Fibroblast of lung (primary cell): ENCODE measurements around the gene PGPEP1. TPM values are rescaled to one million over a fixed set of nuclear protein-coding genes. Genes with fewer than 3 reads are reported as not detected.

ENCODE experiments used
- DNase-seq, 2 donors: peaks; one replicate each; pipeline versions ENCODE4 v3.0.0 to v3.0.0-alpha.2; 2010; ENCODE audit warnings: low read depth in 2 of 2
- H2AFZ ChIP-seq: 2 replicates; pipeline ENCODE4 v1.5.1; 2012; ENCODE audit warnings: low read length, control low read depth, inconsistent platforms
- H3K27ac ChIP-seq: 2 replicates; pipeline ENCODE4 v1.5.1; 2011; ENCODE audit warnings: low read length, control low read depth; ENCODE audit not compliant: insufficient read depth
- H3K27me3 ChIP-seq: 2 replicates; pipeline ENCODE4 v1.5.1; 2011; ENCODE audit warnings: mild to moderate bottlenecking, low read length; ENCODE audit not compliant: control insufficient read depth, insufficient read depth
- H3K36me3 ChIP-seq: 2 replicates; pipeline ENCODE4 v1.5.1; 2011; ENCODE audit warnings: low read length; ENCODE audit not compliant: control insufficient read depth, insufficient read depth
- H3K4me1 ChIP-seq: 2 replicates; pipeline ENCODE4 v1.5.1; 2011; ENCODE audit warnings: low read length; ENCODE audit not compliant: control insufficient read depth, insufficient read depth; ENCODE audit errors: extremely low read depth
- H3K4me2 ChIP-seq: 2 replicates; pipeline ENCODE4 v1.5.1; 2011; ENCODE audit warnings: low read length, control low read depth; ENCODE audit not compliant: insufficient read depth; ENCODE audit errors: extremely low read depth
- H3K4me3 ChIP-seq, 4 experiments: fragments of 200-600 bp in 1 of 4; sonication (generic) in 1 of 4; replicated peaks in 1 of 4; 2 replicates each; pipeline ENCODE4 v1.5.1; 2011 to 2016; ENCODE audit warnings: low read length in 4 of 4, low read depth in 3 of 4, mild to moderate bottlenecking in 3 of 4, control low read depth in 2 of 4, inconsistent platforms in 1 of 4, mixed read lengths in 1 of 4; ENCODE audit not compliant: insufficient read depth in 1 of 4; ENCODE audit errors: control extremely low read depth in 1 of 4
- H3K79me2 ChIP-seq: 2 replicates; pipeline ENCODE4 v1.5.1; 2012; ENCODE audit warnings: mild to moderate bottlenecking, low read length, inconsistent platforms; ENCODE audit not compliant: control insufficient read depth, insufficient read depth
- H3K9ac ChIP-seq: 2 replicates; pipeline ENCODE4 v1.5.1; 2011; ENCODE audit warnings: mild to moderate bottlenecking, low read length, control low read depth; ENCODE audit not compliant: insufficient read depth
- H3K9me3 ChIP-seq: 2 replicates; pipeline ENCODE4 v1.5.1; 2012; ENCODE audit warnings: low read depth, low read length; ENCODE audit not compliant: control insufficient read depth, insufficient read depth
- H4K20me1 ChIP-seq: 2 replicates; pipeline ENCODE4 v1.5.1; 2011; ENCODE audit warnings: low read length; ENCODE audit not compliant: control insufficient read depth, insufficient read depth; ENCODE audit errors: extremely low read depth
- EZH2 ChIP-seq: IDR thresholded peaks from 2 replicates; pipeline ENCODE4 v1.5.1; 2012; ENCODE audit warnings: low read length, control low read depth, mild to moderate bottlenecking; ENCODE audit errors: missing control alignments
- polyA plus RNA-seq, 2 donors: library from polyadenylated mRNA; depleted of rRNA in 1 of 2; stranded (reverse) in 1 of 2; unstranded in 1 of 2; fragments of >200 nt; gene quantifications; 2 replicates each; pipeline ENCODE4 v1.2.1, GENCODE V29; 2011 to 2012; ENCODE audit warnings: missing spikeins in 1 of 2
- total RNA-seq: library from RNA; depleted of rRNA; stranded (reverse); fragments of >200 nt; gene quantifications from 2 replicates; pipeline ENCODE4 v1.2.1, GENCODE V29; 2014
- TF ChIP-seq, protein P1 (sequence below), 2 donors: IDR thresholded peaks in 1 of 2; conservative IDR thresholded peaks in 1 of 2; 1 replicate in 1 of 2; 2 replicates in 1 of 2; pipeline ENCODE4 v1.5.1; 2011 to 2012; ENCODE audit warnings: low read length in 2 of 2, control low read depth in 1 of 2, inconsistent platforms in 1 of 2, low read depth in 1 of 2, mild to moderate bottlenecking in 1 of 2

The PGPEP1 gene
- total and polyA plus RNA-seq, 2 donors (not counting 1 experiment from before 2014, with no cell fraction given) = 17.0 to 78.8 TPM

DNA sequence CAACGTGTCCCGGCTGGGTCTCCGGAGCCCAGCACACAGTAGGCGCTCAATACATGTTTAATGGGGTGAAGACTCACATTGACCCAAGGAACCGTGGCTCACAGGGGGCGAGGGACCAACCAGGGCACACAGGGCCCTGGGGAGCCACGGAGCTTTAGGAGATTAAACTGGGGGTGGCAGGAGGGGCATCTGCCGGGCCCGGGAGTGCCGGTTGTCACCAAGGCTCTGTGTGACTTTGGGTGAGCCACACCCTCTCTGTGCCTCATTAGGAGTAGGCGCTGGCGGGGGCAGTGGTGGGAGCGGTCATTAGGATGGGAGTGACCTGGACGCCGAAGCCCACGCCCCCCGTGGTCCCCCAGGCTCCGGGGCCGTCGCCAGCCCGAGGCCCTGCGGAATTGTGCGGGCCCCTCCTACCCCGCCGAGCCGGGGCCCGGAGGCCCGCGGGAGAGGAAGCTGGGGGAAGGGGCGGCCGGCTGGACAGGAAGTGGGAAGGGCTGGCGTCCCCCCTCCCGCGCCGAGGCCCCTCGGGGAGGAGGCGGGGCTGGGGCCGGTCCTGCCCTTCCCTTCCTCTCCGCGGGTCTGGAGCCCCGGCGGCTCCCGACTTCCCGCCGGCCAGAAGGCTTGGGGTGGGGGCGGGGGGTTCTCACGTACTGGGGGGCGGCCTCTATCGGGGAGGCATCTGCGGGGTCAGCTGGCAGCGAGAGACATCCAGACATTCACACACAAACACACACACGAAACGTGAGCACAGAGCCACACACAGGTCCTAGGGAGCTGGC lies 77.0 kb downstream of the PGPEP1 start:
- H3K27ac ChIP-seq = peak overlapping the region; percentile 99
- H4K20me1 ChIP-seq = no peaks in the 10 kb centered on the region
- H2AFZ ChIP-seq = no peak overlapping the region
- H3K36me3 ChIP-seq = no peaks in the 10 kb centered on the region
- H3K9me3 ChIP-seq = no peaks in the 10 kb centered on the region
- TF ChIP-seq EZH2 = no peak
- TF ChIP-seq, protein P1, sequence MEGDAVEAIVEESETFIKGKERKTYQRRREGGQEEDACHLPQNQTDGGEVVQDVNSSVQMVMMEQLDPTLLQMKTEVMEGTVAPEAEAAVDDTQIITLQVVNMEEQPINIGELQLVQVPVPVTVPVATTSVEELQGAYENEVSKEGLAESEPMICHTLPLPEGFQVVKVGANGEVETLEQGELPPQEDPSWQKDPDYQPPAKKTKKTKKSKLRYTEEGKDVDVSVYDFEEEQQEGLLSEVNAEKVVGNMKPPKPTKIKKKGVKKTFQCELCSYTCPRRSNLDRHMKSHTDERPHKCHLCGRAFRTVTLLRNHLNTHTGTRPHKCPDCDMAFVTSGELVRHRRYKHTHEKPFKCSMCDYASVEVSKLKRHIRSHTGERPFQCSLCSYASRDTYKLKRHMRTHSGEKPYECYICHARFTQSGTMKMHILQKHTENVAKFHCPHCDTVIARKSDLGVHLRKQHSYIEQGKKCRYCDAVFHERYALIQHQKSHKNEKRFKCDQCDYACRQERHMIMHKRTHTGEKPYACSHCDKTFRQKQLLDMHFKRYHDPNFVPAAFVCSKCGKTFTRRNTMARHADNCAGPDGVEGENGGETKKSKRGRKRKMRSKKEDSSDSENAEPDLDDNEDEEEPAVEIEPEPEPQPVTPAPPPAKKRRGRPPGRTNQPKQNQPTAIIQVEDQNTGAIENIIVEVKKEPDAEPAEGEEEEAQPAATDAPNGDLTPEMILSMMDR (conservative IDR thresholded peaks at IDR 0.05 in 1 of 2, IDR thresholded peaks at IDR 0.05 in 1 of 2; ENCODE audit: low read depth in 1 of 2, low read length in 2 of 2) = no peak
- H3K79me2 ChIP-seq = peaks cover 27% of the 10 kb centered on the region
- peak overlapping the region; percentile 59 for H3K4me2 ChIP-seq
- peak overlapping the region; percentile 62 for H3K9ac ChIP-seq
- DNase-seq = peak; percentile 83
- H3K27me3 ChIP-seq = no peaks in the 10 kb centered on the region
- peak overlapping the region; percentile 16 to 51 (median 38) for H3K4me3 ChIP-seq
- H3K4me1 ChIP-seq = peaks cover 43% of the 10 kb centered on the region

- Histone ChIP-seq H3K27me3 (no peaks in the 10 kb centered on the region), H4K20me1 (no peaks in the 10 kb centered on the region), H3K9me3 (no peaks in the 10 kb centered on the region), H2AFZ (no peak overlapping the region), H3K4me1 (peaks cover 43% of the 10 kb centered on the region), H3K36me3 (peaks cover 1% of the 10 kb centered on the region), H3K79me2 (peaks cover 33% of the 10 kb centered on the region), H3K4me3 (peak overlapping the region in 2 of 4 experiments; percentile 12 to 51), H3K27ac (peak overlapping the region; percentile 99), H3K9ac (peak overlapping the region; percentile 38), H3K4me2 (peak overlapping the region; percentile 59)
- TF ChIP-seq EZH2 = no peak
- TF ChIP-seq, protein P1 (conservative IDR thresholded peaks at IDR 0.05 in 1 of 2, IDR thresholded peaks at IDR 0.05 in 1 of 2; ENCODE audit: low read depth in 1 of 2, low read length in 2 of 2) = no peak
- DNase-seq = no peak
These were observed 77.7 kb downstream of the PGPEP1 start for GRCh38 chr19:18418029-18418482.

DNA sequence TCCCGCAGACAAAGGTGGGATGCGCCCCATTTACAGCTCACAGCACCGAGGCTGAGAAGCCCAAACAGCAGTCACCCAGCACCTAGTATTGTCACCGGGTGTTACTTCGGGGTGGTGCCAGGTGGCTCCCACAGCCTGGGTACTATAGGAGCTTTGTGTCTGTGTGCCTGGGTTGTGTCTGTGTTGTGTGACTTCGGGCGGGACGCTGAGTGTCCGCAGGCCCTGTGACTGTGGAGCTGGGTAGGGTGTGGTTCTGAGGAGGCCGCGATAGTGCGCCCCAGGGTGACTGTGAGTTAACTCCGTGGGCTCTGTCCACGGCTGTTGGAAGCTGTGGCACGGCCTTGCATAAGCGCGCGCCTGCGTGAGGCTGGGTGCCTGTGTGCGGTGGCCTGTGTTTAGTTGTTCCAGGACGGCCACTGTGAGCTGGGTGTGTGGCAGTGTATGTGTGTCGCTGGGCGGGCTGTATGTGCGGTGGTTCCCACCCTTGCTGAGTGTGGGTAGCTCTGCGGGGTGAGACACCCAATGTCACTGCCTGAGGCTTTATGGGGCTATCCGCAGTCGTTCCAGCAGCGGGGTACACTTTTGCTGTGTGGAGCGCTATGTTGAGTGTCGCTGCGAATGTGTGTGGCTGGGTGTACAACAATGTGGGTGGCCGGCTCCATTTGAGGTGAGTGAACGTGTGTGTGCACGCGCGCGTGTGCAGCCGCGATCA lies 78.2 kb downstream of the PGPEP1 start:
- H3K27ac ChIP-seq = peak overlapping the region; percentile 99
- no peak for DNase-seq
- H3K4me3 ChIP-seq = peak overlapping the region in 3 of 4 experiments; percentile 12 to 77 (median 13)
- H3K9ac ChIP-seq = peak overlapping the region; percentile 80
- no peaks in the 10 kb centered on the region for H3K9me3 ChIP-seq
- TF ChIP-seq EZH2 = no peak
- TF ChIP-seq, protein P1 (conservative IDR thresholded peaks at IDR 0.05 in 1 of 2, IDR thresholded peaks at IDR 0.05 in 1 of 2; ENCODE audit: low read depth in 1 of 2, low read length in 2 of 2) = no peak
- H3K79me2 ChIP-seq = peaks cover 39% of the 10 kb centered on the region
- no peaks in the 10 kb centered on the region for H4K20me1 ChIP-seq
- peak overlapping the region; percentile 6 for H2AFZ ChIP-seq
- H3K4me2 ChIP-seq = peak overlapping the region; percentile 52
- peaks cover 43% of the 10 kb centered on the region for H3K4me1 ChIP-seq
- peaks cover 2% of the 10 kb centered on the region for H3K36me3 ChIP-seq
- H3K27me3 ChIP-seq = no peaks in the 10 kb centered on the region
